H4 (cell line): ENCODE data around the gene TM7SF3. TPM values are rescaled to one million over a fixed set of nuclear protein-coding genes. Genes with fewer than 3 reads are reported as not detected.

Experiments used
- DNase-seq: peaks from one replicate; pipeline ENCODE4 v3.0.0-alpha.2; 2015; ENCODE audit warnings: low spot score
- total RNA-seq: library from RNA; depleted of rRNA; stranded (reverse); fragments of >200 nt; shearing (Covaris generic); gene quantifications from 2 replicates; pipeline ENCODE4 v1.2.3, GENCODE V29; 2014; rRNA removed

Gene TM7SF3
- total RNA-seq, 1 experiment from 2014 or later = 58.9 TPM

DNA sequence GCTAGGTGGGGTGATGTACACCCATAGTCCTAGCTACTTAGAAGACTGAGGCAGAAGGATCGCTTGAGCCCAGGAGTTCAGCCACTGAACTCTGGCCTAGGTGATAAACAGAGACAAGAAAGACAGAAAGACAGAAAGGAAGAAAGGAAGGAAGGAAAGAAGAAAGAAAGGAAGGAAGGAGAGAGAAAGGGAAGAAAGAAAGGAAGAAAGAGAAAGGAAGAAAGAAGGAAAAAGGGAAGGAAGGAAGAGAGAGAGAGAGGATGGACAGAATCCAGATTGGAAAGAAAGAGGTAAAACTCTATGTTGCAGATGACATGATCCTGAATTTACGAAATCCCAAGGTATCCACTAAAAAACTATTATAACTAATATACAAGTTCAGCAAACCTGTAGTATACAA is 84.6 kb downstream of the TM7SF3 start:
- no peak for DNase-seq

DNA sequence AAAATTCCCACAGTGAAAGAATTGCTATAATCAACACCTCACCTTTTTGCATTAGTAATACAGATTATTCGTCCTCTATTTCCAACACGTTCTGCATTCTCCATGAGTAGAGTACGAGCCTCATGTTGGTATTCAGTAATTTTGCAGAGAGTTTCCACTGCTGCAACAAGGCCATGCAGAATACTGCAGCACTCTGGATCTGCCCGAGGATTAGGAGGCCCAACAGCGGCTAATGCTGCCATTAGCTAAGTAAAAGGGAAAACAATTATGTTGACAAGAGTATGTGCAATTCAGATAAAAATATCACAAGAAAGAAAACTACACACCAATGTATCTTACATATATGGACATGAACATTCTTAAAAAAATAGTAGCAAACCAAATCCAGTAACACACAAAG is 85.5 kb downstream of the TM7SF3 start:
- no peak for DNase-seq

Other genes with a start within 250 kb of the TM7SF3 start
- gene ITPR2, start 181.2 kb downstream of the TM7SF3 start, total RNA-seq = 6.0 and 9.3 TPM in 2 replicates
- 39.7 and 44.9 TPM in 2 replicates for gene INTS13, start 76.4 kb downstream of the TM7SF3 start, total RNA-seq
- gene FGFR1OP2, start 75.9 kb downstream of the TM7SF3 start, total RNA-seq = 23.4 and 31.3 TPM in 2 replicates
- 79.5 and 83.3 TPM in 2 replicates for gene MED21, start 8.2 kb upstream of the TM7SF3 start, total RNA-seq
- not detected in 2 replicates for gene C12orf71, start 68.2 kb upstream of the TM7SF3 start, total RNA-seq
- 14.7 and 22.7 TPM in 2 replicates for gene STK38L, start 229.9 kb upstream of the TM7SF3 start, total RNA-seq